Bronchial epithelial cell (primary cell): ENCODE results near the gene COL4A1. TPM values are rescaled to one million over a fixed set of nuclear protein-coding genes. Genes with fewer than 3 reads are reported as not detected.

ENCODE experiments used
- DNase-seq: peaks from one replicate; pipeline ENCODE4 v3.0.0-alpha.2; 2010; ENCODE audit warnings: low read depth
- FAIRE-seq: peaks from 2 replicates; lab custom pipeline; 2011; peaks lifted over from hg19 to GRCh38; lab: Jason Lieb, UNC
- H3K27me3 ChIP-seq: 2 replicates; pipeline ENCODE4 v1.5.1; 2011; ENCODE audit warnings: low read length; ENCODE audit not compliant: control insufficient read depth, insufficient read depth
- H3K36me3 ChIP-seq: 2 replicates; pipeline ENCODE4 v1.5.1; 2011; ENCODE audit warnings: low read length; ENCODE audit not compliant: control insufficient read depth, insufficient read depth
- H3K4me3 ChIP-seq: 2 replicates; pipeline ENCODE4 v1.5.1; 2011; ENCODE audit warnings: mild to moderate bottlenecking, low read depth, low read length, control low read depth
- total RNA-seq: library from RNA; depleted of rRNA; stranded (reverse); fragments of >200 nt; gene quantifications from 2 replicates; pipeline ENCODE4 v1.2.1, GENCODE V29; 2014
- TF ChIP-seq, protein P1 (sequence below): IDR thresholded peaks from 2 replicates; pipeline ENCODE4 v1.5.1; 2011; ENCODE audit warnings: mild to moderate bottlenecking, moderate library complexity, low read length, control low read depth, inconsistent platforms; ENCODE audit not compliant: insufficient read depth, severe bottlenecking

COL4A1 gene
- total RNA-seq, 1 donor from 2014 or later: 7.4 TPM

DNA sequence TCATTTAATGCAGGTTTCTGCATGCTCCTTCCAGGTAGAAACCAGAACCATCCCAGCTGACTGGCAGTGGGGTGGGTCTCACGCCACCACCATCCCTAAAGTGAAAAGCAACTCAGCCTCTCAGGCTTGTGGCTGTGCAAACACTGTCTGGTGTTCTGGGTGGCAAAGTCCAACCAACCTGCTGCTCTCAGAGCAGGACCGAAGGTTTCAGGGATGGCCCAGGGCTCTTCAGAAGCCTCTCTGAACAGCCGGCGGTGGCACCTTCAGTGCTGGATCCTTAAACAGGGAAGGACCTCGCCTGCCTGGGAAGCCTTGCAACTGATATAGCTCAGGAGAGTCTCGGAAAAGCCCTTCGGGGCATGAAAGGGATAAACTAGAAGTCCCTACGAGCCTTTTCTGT is 100.8 kb downstream of the COL4A1 start:
- DNase-seq (no peak), FAIRE-seq (no peak)
- H3K27me3 ChIP-seq: no peaks in the 10 kb centered on the region
- H3K36me3 ChIP-seq: no peaks in the 10 kb centered on the region
- TF ChIP-seq, protein P1, sequence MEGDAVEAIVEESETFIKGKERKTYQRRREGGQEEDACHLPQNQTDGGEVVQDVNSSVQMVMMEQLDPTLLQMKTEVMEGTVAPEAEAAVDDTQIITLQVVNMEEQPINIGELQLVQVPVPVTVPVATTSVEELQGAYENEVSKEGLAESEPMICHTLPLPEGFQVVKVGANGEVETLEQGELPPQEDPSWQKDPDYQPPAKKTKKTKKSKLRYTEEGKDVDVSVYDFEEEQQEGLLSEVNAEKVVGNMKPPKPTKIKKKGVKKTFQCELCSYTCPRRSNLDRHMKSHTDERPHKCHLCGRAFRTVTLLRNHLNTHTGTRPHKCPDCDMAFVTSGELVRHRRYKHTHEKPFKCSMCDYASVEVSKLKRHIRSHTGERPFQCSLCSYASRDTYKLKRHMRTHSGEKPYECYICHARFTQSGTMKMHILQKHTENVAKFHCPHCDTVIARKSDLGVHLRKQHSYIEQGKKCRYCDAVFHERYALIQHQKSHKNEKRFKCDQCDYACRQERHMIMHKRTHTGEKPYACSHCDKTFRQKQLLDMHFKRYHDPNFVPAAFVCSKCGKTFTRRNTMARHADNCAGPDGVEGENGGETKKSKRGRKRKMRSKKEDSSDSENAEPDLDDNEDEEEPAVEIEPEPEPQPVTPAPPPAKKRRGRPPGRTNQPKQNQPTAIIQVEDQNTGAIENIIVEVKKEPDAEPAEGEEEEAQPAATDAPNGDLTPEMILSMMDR: no peak
- H3K4me3 ChIP-seq: no peak overlapping the region

DNA sequence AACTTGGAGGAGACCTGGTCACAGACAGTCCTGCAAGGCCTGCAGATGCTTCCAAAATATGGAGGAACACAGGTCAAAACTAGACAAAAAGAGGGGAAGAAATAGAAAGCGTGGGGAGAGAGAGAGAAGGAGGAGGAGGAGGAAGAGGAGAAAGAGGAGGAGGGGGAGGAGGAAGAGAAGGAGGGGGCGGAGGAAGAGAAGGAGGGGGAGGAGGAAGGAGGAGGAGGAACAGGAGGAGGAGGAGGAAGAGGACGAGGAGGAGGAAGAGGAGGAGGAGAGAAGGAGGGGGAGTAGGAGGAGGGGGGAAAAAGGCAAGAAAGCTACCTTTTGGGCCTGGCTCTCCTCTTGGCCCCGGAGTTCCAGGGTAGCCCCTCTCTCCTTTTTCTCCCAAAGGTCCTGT is 105.8 kb downstream of the COL4A1 start:
- Histone ChIP-seq H3K4me3 (no peak overlapping the region), H3K36me3 (peaks cover 2% of the 10 kb centered on the region), H3K27me3 (no peaks in the 10 kb centered on the region)
- TF ChIP-seq, protein P1: no peak
- DNase-seq (no peak), FAIRE-seq (no peak)

DNA sequence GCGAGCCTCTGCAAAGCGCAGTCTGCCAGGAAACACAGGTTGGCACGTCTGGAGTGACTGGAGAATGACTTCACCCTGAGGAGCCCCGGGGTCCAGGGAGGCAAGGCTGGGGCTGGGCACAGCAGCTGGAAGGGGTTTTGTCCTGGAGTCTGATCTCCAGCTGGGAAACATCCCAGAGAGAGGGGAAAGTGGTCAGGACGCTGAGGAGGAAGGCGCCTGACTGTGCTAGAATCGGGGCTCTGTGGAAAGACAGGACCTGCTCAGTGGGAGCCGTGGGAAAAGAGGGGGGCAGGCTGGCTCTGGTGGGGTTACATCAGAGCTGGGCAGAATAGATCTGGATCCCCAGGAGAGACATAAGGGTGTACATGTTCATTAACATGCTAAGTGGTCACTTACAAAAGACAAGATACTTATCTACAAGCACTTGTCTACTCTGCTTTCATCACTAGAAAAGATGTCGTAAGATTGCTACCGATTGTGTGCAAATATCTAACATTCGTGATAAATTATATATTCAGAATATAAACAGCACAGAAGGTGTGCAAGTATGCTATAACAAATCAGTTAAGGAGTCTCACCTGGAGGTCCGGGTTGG is 106.6 kb downstream of the COL4A1 start:
- no peak overlapping the region for H3K4me3 ChIP-seq
- FAIRE-seq: no peak
- no peaks in the 10 kb centered on the region for H3K27me3 ChIP-seq
- H3K36me3 ChIP-seq: peaks cover 2% of the 10 kb centered on the region
- no peak for DNase-seq
- TF ChIP-seq, protein P1: no peak

GRCh38 chr13:110199046-110199831 is 107.7 kb downstream of the COL4A1 start:
- Histone ChIP-seq H3K36me3 (peaks cover 2% of the 10 kb centered on the region), H3K27me3 (no peaks in the 10 kb centered on the region), H3K4me3 (no peak overlapping the region)
- TF ChIP-seq, protein P1: no peak
- DNase-seq (no peak), FAIRE-seq (no peak)

- FAIRE-seq: no peak
- Histone ChIP-seq H3K27me3 (no peaks in the 10 kb centered on the region), H3K4me3 (no peak overlapping the region), H3K36me3 (peaks cover 2% of the 10 kb centered on the region)
- TF ChIP-seq, protein P1: no peak
- DNase-seq: no peak
Measured at GRCh38 chr13:110197471-110197870, 109.5 kb downstream of the COL4A1 start.
